ENCODE results near the gene PIK3R5. TPM values are rescaled to one million over a fixed set of nuclear protein-coding genes. Genes with fewer than 3 reads are reported as not detected.

PIK3R5 gene
- total and polyA plus RNA-seq, 2 donors (not counting 3 experiments of a cell fraction or from before 2014, with no cell fraction given) = not detected

DNA sequence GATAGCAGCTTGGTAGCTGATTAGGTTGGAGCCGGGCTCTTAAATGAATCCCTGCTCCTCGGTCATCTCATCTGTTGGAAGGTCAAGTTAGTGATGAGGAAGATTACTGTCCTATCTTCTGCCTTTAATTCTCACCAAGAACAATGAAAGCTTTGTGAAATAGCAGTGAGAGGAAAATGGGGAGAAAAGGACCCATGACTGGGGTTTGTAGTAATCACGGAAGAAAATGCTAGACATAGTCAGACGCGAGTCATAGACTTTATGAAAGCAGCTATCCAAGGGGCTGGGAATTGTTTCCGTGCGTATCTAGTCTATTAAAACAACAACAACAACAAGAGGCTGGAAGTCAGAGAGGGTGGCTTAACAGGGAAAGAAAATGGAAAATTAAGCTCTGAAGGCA lies 18.3 kb downstream of the PIK3R5 start:
- POLR2A ChIA-PET = no interaction called here
- Histone ChIP-seq H3K79me2 (ENCODE audit: control insufficient read depth, insufficient read depth, low read length) (no peaks in the 10 kb centered on the region), H4K20me1 (replicated peaks; ENCODE audit: control insufficient read depth, extremely low read depth, insufficient read depth, low read length) (no peaks in the 10 kb centered on the region), H3K27me3 (ENCODE audit: control insufficient read depth in 2 of 2, insufficient read depth in 2 of 2, low read length in 2 of 2) (no peaks in the 10 kb centered on the region), H3K9ac (replicated peaks; ENCODE audit: extremely low read depth, insufficient read depth, low read length) (no peak overlapping the region), H2AFZ (ENCODE audit: low read depth, low read length) (no peak overlapping the region), H3K4me2 (ENCODE audit: insufficient read depth, low read length) (no peak overlapping the region), H3K27ac (ENCODE audit: insufficient read depth, low read depth, low read length) (no peak overlapping the region), H3K9me1 (replicated peaks; ENCODE audit: control insufficient read depth, extremely low read depth, insufficient read depth, low read length) (no peaks in the 10 kb centered on the region), H3K4me1 (ENCODE audit: control insufficient read depth, extremely low read depth, insufficient read depth, low read length) (no peaks in the 10 kb centered on the region), H3K36me3 (ENCODE audit: control insufficient read depth in 2 of 2, extremely low read depth in 1 of 2, insufficient read depth in 2 of 2, low read length in 2 of 2) (no peaks in the 10 kb centered on the region), H3K4me3 (replicated peaks in 1 of 3; ENCODE audit: insufficient read depth in 1 of 3, low read depth in 1 of 3, low read length in 3 of 3) (no peak overlapping the region), H3K9me3 (replicated peaks; ENCODE audit: control insufficient read depth, insufficient read depth, low read length) (no peaks in the 10 kb centered on the region)
- dilution Hi-C loops (cut with MboI; ENCODE audit: extremely low pct_ligation_motif_present, low sequenced_read_pairs) = no loop called here
- BruUV-seq (replicated peaks) = no TSS peak
- CTCF ChIA-PET = no interaction called here
- FAIRE-seq = no peak
- TF ChIP-seq POLR2AphosphoS5 (IDR thresholded peaks at IDR 0.05; ENCODE audit: insufficient read depth, low read depth, low read length) = no peak
- no peak for TF ChIP-seq CTCF (IDR thresholded peaks at IDR 0.05; ENCODE audit: extremely low read depth in 1 of 2, insufficient read depth in 1 of 2, low read depth in 1 of 2, low read length in 2 of 2)
- no peak for TF ChIP-seq FOS (IDR thresholded peaks at IDR 0.05; ENCODE audit: borderline replicate concordance, insufficient read depth, low read length)
- no peak for TF ChIP-seq POLR2A (IDR thresholded peaks at IDR 0.05; ENCODE audit: low read depth, low read length)
- TF ChIP-seq JUN (IDR thresholded peaks at IDR 0.05; ENCODE audit: borderline replicate concordance, insufficient read depth, insufficient read length, low read depth) = no peak
- TF ChIP-seq MYC (IDR thresholded peaks at IDR 0.05; ENCODE audit: low read depth, low read length) = no peak
- intact Hi-C loops (cut with micrococcal nuclease) = no loop called here
- no peak for DNase-seq (ENCODE audit: low read depth, low spot score)

- Histone ChIP-seq H4K20me1 (replicated peaks; ENCODE audit: control insufficient read depth, extremely low read depth, insufficient read depth, low read length) (no peaks in the 10 kb centered on the region), H3K27me3 (ENCODE audit: control insufficient read depth in 2 of 2, insufficient read depth in 2 of 2, low read length in 2 of 2) (no peaks in the 10 kb centered on the region), H3K9me3 (replicated peaks; ENCODE audit: control insufficient read depth, insufficient read depth, low read length) (no peaks in the 10 kb centered on the region), H3K4me1 (ENCODE audit: control insufficient read depth, extremely low read depth, insufficient read depth, low read length) (no peaks in the 10 kb centered on the region), H3K9me1 (replicated peaks; ENCODE audit: control insufficient read depth, extremely low read depth, insufficient read depth, low read length) (no peaks in the 10 kb centered on the region), H3K4me2 (ENCODE audit: insufficient read depth, low read length) (no peak overlapping the region), H2AFZ (ENCODE audit: low read depth, low read length) (no peak overlapping the region), H3K27ac (ENCODE audit: insufficient read depth, low read depth, low read length) (no peak overlapping the region), H3K36me3 (ENCODE audit: control insufficient read depth in 2 of 2, extremely low read depth in 1 of 2, insufficient read depth in 2 of 2, low read length in 2 of 2) (no peaks in the 10 kb centered on the region), H3K79me2 (ENCODE audit: control insufficient read depth, insufficient read depth, low read length) (no peaks in the 10 kb centered on the region), H3K9ac (replicated peaks; ENCODE audit: extremely low read depth, insufficient read depth, low read length) (no peak overlapping the region), H3K4me3 (replicated peaks in 1 of 3; ENCODE audit: insufficient read depth in 1 of 3, low read depth in 1 of 3, low read length in 3 of 3) (no peak overlapping the region)
- ChIA-PET CTCF (no interaction called here), POLR2A (no interaction called here)
- intact Hi-C loops (cut with micrococcal nuclease) = no loop called here
- TF ChIP-seq, protein P1, sequence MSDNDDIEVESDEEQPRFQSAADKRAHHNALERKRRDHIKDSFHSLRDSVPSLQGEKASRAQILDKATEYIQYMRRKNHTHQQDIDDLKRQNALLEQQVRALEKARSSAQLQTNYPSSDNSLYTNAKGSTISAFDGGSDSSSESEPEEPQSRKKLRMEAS (IDR thresholded peaks at IDR 0.05; ENCODE audit: insufficient read depth, insufficient read length) = no peak
- no peak for TF ChIP-seq MYC (IDR thresholded peaks at IDR 0.05; ENCODE audit: low read depth, low read length)
- TF ChIP-seq FOS (IDR thresholded peaks at IDR 0.05; ENCODE audit: borderline replicate concordance, insufficient read depth, low read length) = no peak
- TF ChIP-seq JUN (IDR thresholded peaks at IDR 0.05; ENCODE audit: borderline replicate concordance, insufficient read depth, insufficient read length, low read depth) = no peak
- no peak for TF ChIP-seq CTCF (IDR thresholded peaks at IDR 0.05; ENCODE audit: extremely low read depth in 1 of 2, insufficient read depth in 1 of 2, low read depth in 1 of 2, low read length in 2 of 2)
- no peak for TF ChIP-seq GATA2 (IDR thresholded peaks at IDR 0.05; ENCODE audit: insufficient read depth, insufficient read length, low read depth, low read length)
- TF ChIP-seq EZH2 (IDR thresholded peaks at IDR 0.05; ENCODE audit: borderline replicate concordance, low read depth, low read length, severe bottlenecking) = no peak
- TF ChIP-seq POLR2A (IDR thresholded peaks at IDR 0.05; ENCODE audit: low read depth, low read length) = no peak
- no peak for TF ChIP-seq POLR2AphosphoS5 (IDR thresholded peaks at IDR 0.05; ENCODE audit: insufficient read depth, low read depth, low read length)
- FAIRE-seq (no peak), DNase-seq (ENCODE audit: low read depth, low spot score) (no peak)
- no TSS peak for BruUV-seq (replicated peaks)
- dilution Hi-C loops (cut with MboI; ENCODE audit: extremely low pct_ligation_motif_present, low sequenced_read_pairs) = no loop called here
Observed at GRCh38 chr17:8946476-8946875, 19.0 kb downstream of the PIK3R5 start.

Data from endothelial cell of umbilical vein (primary cell).